GM12865 (cell line): ENCODE data around the gene VEGFA.

Experiments used
- DNase-seq: peaks from one replicate; pipeline ENCODE4 v3.0.0; 2010; ENCODE audit warnings: low read depth
- H3K4me3 ChIP-seq: 2 replicates; pipeline ENCODE4 v1.5.1; 2011; ENCODE audit warnings: mild to moderate bottlenecking, low read depth, low read length, control low read depth
- CTCF ChIP-seq: IDR thresholded peaks from 2 replicates; pipeline ENCODE4 v1.5.1; 2011; ENCODE audit warnings: low read length, control low read depth, low read depth, inconsistent platforms; ENCODE audit not compliant: insufficient read depth; ENCODE audit errors: missing control alignments

The VEGFA gene

GRCh38 chr6:43768506-43768860 lies 1.5 kb upstream of the VEGFA start:
- H3K4me3 ChIP-seq: no peak overlapping the region

GRCh38 chr6:43768983-43769525 lies 957 bp upstream of the VEGFA start:
- DNase-seq: no peak
- H3K4me3 ChIP-seq: no peak overlapping the region
- TF ChIP-seq CTCF: no peak

More at GRCh38 chr6:43768506-43768860, 1.5 kb upstream of the VEGFA start:
- no peak for DNase-seq
- TF ChIP-seq CTCF: no peak

- DNase-seq: peak; percentile 58
Measured at GRCh38 chr6:43770372-43771209, 580 bp downstream of the VEGFA start.

GRCh38 chr6:43771210-43771857 lies 1.3 kb downstream of the VEGFA start:
- no peak for TF ChIP-seq CTCF
- H3K4me3 ChIP-seq: peak overlapping the region; percentile 88
- peak; percentile 77 for DNase-seq

More at GRCh38 chr6:43770372-43771209, 580 bp downstream of the VEGFA start:
- H3K4me3 ChIP-seq: peak overlapping the region; percentile 88
- no peak for TF ChIP-seq CTCF

GRCh38 chr6:43771858-43772680 lies 2.1 kb downstream of the VEGFA start:
- TF ChIP-seq CTCF: no peak
- DNase-seq: peak; percentile 80
- peak overlapping the region; percentile 88 for H3K4me3 ChIP-seq

- TF ChIP-seq CTCF: no peak
- DNase-seq: peak; percentile 26
- H3K4me3 ChIP-seq: peak overlapping the region; percentile 88
Measured at GRCh38 chr6:43772681-43773049, 2.7 kb downstream of the VEGFA start.
